H9 (cell line): ENCODE measurements around the gene RIPK4. TPM values are rescaled to one million over a fixed set of nuclear protein-coding genes. Genes with fewer than 3 reads are reported as not detected.

Experiments
- DNase-seq: peaks from one replicate; pipeline ENCODE4 v3.0.0-alpha.2; 2017
- H2AFZ ChIP-seq: one replicate; pipeline ENCODE4 v1.6.1; 2013; ENCODE audit warnings: mild to moderate bottlenecking, low read length, control low read depth, moderate library complexity
- H2AK5ac ChIP-seq: 2 replicates; pipeline ENCODE4 v1.6.1; 2013; ENCODE audit warnings: low read length, control low read depth, mixed read lengths; ENCODE audit not compliant: insufficient read length
- H2BK120ac ChIP-seq: one replicate; pipeline ENCODE4 v1.6.1; 2013; ENCODE audit warnings: low read depth, mild to moderate bottlenecking, low read length, control low read depth, inconsistent platforms; ENCODE audit not compliant: poor library complexity, severe bottlenecking
- H2BK12ac ChIP-seq: 2 replicates; pipeline ENCODE4 v1.6.1; 2013; ENCODE audit warnings: low read length, control low read depth, mixed read lengths, low read depth; ENCODE audit not compliant: insufficient read length
- H2BK15ac ChIP-seq: 2 replicates; pipeline ENCODE4 v1.6.1; 2013; ENCODE audit warnings: low read depth, low read length, control low read depth
- H2BK20ac ChIP-seq: one replicate; pipeline ENCODE4 v1.6.1; 2013; ENCODE audit warnings: low read depth, mild to moderate bottlenecking, low read length, control low read depth, inconsistent platforms; ENCODE audit not compliant: poor library complexity, severe bottlenecking
- H2BK5ac ChIP-seq: 2 replicates; pipeline ENCODE4 v1.6.1; 2013; ENCODE audit warnings: low read length, control low read depth, mixed read lengths; ENCODE audit not compliant: insufficient read length
- H3K14ac ChIP-seq: 2 replicates; pipeline ENCODE4 v1.6.1; 2013; ENCODE audit warnings: low read length, control low read depth; ENCODE audit not compliant: insufficient read depth
- H3K18ac ChIP-seq: 2 replicates; pipeline ENCODE4 v1.6.1; 2013; ENCODE audit warnings: low read depth, mild to moderate bottlenecking, mixed read lengths, low read length, control low read depth; ENCODE audit not compliant: insufficient read length
- H3K23ac ChIP-seq: 2 replicates; pipeline ENCODE4 v1.6.1; 2013; ENCODE audit warnings: low read length, control low read depth, mixed read lengths, low read depth; ENCODE audit not compliant: insufficient read length
- H3K23me2 ChIP-seq: 2 replicates; pipeline ENCODE4 v1.6.1; 2013; ENCODE audit warnings: low read depth, mild to moderate bottlenecking, mixed read lengths, low read length, control low read depth; ENCODE audit not compliant: insufficient read length, poor library complexity, severe bottlenecking
- H3K27ac ChIP-seq: 2 replicates; pipeline ENCODE4 v1.5.1; 2013; ENCODE audit warnings: low read length, control low read depth, mixed read lengths, low read depth; ENCODE audit not compliant: insufficient read length
- H3K27me3 ChIP-seq: 2 replicates; pipeline ENCODE4 v1.6.1; 2013; ENCODE audit warnings: low read length, control low read depth, inconsistent platforms; ENCODE audit not compliant: insufficient read depth
- H3K4ac ChIP-seq: 2 replicates; pipeline ENCODE4 v1.6.1; 2013; ENCODE audit warnings: low read depth, mild to moderate bottlenecking, control low read depth, inconsistent platforms, low read length, moderate library complexity
- H3K4me1 ChIP-seq: 2 replicates; pipeline ENCODE4 v1.6.1; 2013; ENCODE audit warnings: low read length, control low read depth, inconsistent platforms; ENCODE audit not compliant: insufficient read depth
- H3K4me2 ChIP-seq: 2 replicates; pipeline ENCODE4 v1.6.1; 2013; ENCODE audit warnings: low read length, control low read depth, mixed read lengths; ENCODE audit not compliant: insufficient read length, insufficient read depth
- H3K56ac ChIP-seq: 2 replicates; pipeline ENCODE4 v1.6.1; 2013; ENCODE audit warnings: low read depth, mild to moderate bottlenecking, mixed read lengths, low read length, control low read depth; ENCODE audit not compliant: insufficient read length
- H3K79me1 ChIP-seq: 2 replicates; pipeline ENCODE4 v1.6.1; 2013; ENCODE audit warnings: low read depth, mild to moderate bottlenecking, moderate library complexity, low read length, control low read depth, inconsistent platforms; ENCODE audit not compliant: insufficient read depth, poor library complexity, severe bottlenecking
- H3K79me2 ChIP-seq: 2 replicates; pipeline ENCODE4 v1.6.1; 2013; ENCODE audit warnings: low read length, control low read depth, inconsistent platforms; ENCODE audit not compliant: insufficient read depth
- H3K9ac ChIP-seq: 2 replicates; pipeline ENCODE4 v1.6.1; 2013; ENCODE audit warnings: low read length, control low read depth, mixed read lengths; ENCODE audit not compliant: insufficient read length; ENCODE audit errors: extremely low read depth
- H3K9me3 ChIP-seq: one replicate; pipeline ENCODE4 v1.6.1; 2013; ENCODE audit warnings: low read depth, low read length, inconsistent platforms; ENCODE audit not compliant: control insufficient read depth
- H3T11ph ChIP-seq: one replicate; pipeline ENCODE4 v1.6.1; 2013; ENCODE audit warnings: mild to moderate bottlenecking, low read length, control low read depth, inconsistent platforms
- H4K20me1 ChIP-seq: one replicate; pipeline ENCODE4 v1.6.1; 2013; ENCODE audit not compliant: control insufficient read depth, insufficient read length, insufficient read depth
- H4K5ac ChIP-seq: 2 replicates; pipeline ENCODE4 v1.6.1; 2013; ENCODE audit warnings: low read depth, mild to moderate bottlenecking, mixed read lengths, low read length, control low read depth; ENCODE audit not compliant: insufficient read length
- H4K8ac ChIP-seq: replicated peaks from 2 replicates; pipeline ENCODE4 v1.6.1; 2013; ENCODE audit warnings: low read length, control low read depth, mixed read lengths, low read depth; ENCODE audit not compliant: insufficient read length
- H4K91ac ChIP-seq: 2 replicates; pipeline ENCODE4 v1.6.1; 2013; ENCODE audit warnings: low read depth, mild to moderate bottlenecking, moderate library complexity, mixed read lengths, low read length, control low read depth; ENCODE audit not compliant: insufficient read length
- H3K27ac Mint-ChIP-seq, 3 experiments: 2 replicates in 2 of 3; 3 replicates in 1 of 3; pipeline ENCODE4 v1.8.0; 2020 to 2021; ENCODE audit warnings: mixed read lengths in 3 of 3, mild to moderate bottlenecking in 1 of 3, moderate library complexity in 1 of 3
- H3K27me3 Mint-ChIP-seq: 2 replicates; pipeline ENCODE4 v1.8.0; 2021; ENCODE audit warnings: low read depth, mild to moderate bottlenecking, moderate library complexity, mixed read lengths
- H3K36me3 Mint-ChIP-seq, 3 experiments: 2 replicates in 2 of 3; 3 replicates in 1 of 3; pipeline ENCODE4 v1.8.0; 2020 to 2021; ENCODE audit warnings: low read depth in 3 of 3, mixed read lengths in 3 of 3; ENCODE audit not compliant: insufficient read depth in 1 of 3
- H3K4me1 Mint-ChIP-seq, 2 experiments: 2 replicates each; pipeline ENCODE4 v1.8.0; 2020; ENCODE audit warnings: mixed read lengths in 2 of 2
- H3K4me3 Mint-ChIP-seq, 2 experiments: 2 replicates in 1 of 2; 3 replicates in 1 of 2; pipeline ENCODE4 v1.8.0; 2020 to 2021; ENCODE audit warnings: mild to moderate bottlenecking in 2 of 2, mixed read lengths in 2 of 2, moderate library complexity in 1 of 2
- H3K9me3 Mint-ChIP-seq, 2 experiments: 2 replicates in 1 of 2; 3 replicates in 1 of 2; pipeline ENCODE4 v1.8.0; 2020; ENCODE audit warnings: mild to moderate bottlenecking in 2 of 2, mixed read lengths in 2 of 2, moderate library complexity in 1 of 2
- WGBS: extraction: QIAGEN DNeasy Blood & Tissue Kit; methylation state at CpG from one replicate; pipeline ENCODE4 v1.1.7; 2013; ENCODE audit warnings: missing lambda C conversion rate, low lambda C conversion rate, mixed read lengths; ENCODE audit not compliant: insufficient read length; ENCODE audit errors: extremely low coverage; 5-methylcytosine and 5-hydroxymethylcytosine counted together
- total RNA-seq: library from RNA; stranded (reverse); gene quantifications from 2 replicates; pipeline ENCODE4 v1.2.1, GENCODE V29; 2021
- TF ChIP-seq, protein P1 (sequence below): fragments of 200-600 bp; sonication (generic); conservative IDR thresholded peaks from 3 replicates; pipeline ENCODE4 v1.8.0; 2021; ENCODE audit warnings: antibody characterized with exemption, mild to moderate bottlenecking

RIPK4 gene
- total RNA-seq, 1 experiment from 2014 or later: 2.9 TPM

DNA sequence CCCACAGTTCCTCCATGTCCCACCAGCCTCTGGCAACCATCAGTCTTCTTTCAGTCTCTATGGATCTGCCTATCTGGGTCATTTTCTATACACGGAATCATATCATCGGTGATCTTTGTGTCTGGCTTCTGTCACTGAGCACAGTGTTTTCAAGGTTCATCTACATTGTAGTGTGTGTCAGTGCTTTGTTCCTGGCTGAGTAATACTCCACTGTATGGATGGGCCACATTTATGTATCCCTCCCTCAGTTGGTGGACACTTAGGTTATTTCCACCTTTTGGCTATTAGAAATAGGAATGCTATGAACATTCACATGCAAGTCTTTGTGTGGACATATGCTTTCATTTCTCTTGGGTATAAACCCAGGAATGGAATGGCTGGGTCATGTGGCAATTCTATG is 46.6 kb downstream of the RIPK4 start:
- H3K27ac ChIP-seq: no peak overlapping the region
- H4K5ac ChIP-seq: no peak overlapping the region
- no peak overlapping the region for H3K4me2 ChIP-seq
- no peak overlapping the region for H2BK12ac ChIP-seq
- no peak overlapping the region for H3K4ac ChIP-seq
- H2BK15ac ChIP-seq: no peak overlapping the region
- Mint-ChIP-seq H3K27me3 (peaks cover 3% of the 10 kb centered on the region), H3K36me3 (no peaks in the 10 kb centered on the region), H3K4me3 (no peak overlapping the region), H3K4me1 (peaks cover 25 to 35% of the 10 kb centered on the region in 2 experiments), H3K27ac (no peak overlapping the region), H3K9me3 (peaks cover 0 to 3% of the 10 kb centered on the region in 2 experiments; a peak in 2 of 5 replicates)
- H4K8ac ChIP-seq: no peak overlapping the region
- no peak overlapping the region for H3K23ac ChIP-seq
- no CpG with 5 or more reads among the region's 2 CpGs for WGBS
- peaks cover 1% of the 10 kb centered on the region for H3K27me3 ChIP-seq
- no peak overlapping the region for H3K56ac ChIP-seq
- no peak overlapping the region for H3K18ac ChIP-seq
- no peak overlapping the region for H2AFZ ChIP-seq
- H3K9ac ChIP-seq: no peak overlapping the region
- no peak for DNase-seq
- no peak overlapping the region for H4K91ac ChIP-seq
- H3T11ph ChIP-seq: no peak overlapping the region
- no peaks in the 10 kb centered on the region for H3K4me1 ChIP-seq
- H2AK5ac ChIP-seq: no peak overlapping the region
- no peak overlapping the region for H2BK5ac ChIP-seq
- TF ChIP-seq, protein P1, sequence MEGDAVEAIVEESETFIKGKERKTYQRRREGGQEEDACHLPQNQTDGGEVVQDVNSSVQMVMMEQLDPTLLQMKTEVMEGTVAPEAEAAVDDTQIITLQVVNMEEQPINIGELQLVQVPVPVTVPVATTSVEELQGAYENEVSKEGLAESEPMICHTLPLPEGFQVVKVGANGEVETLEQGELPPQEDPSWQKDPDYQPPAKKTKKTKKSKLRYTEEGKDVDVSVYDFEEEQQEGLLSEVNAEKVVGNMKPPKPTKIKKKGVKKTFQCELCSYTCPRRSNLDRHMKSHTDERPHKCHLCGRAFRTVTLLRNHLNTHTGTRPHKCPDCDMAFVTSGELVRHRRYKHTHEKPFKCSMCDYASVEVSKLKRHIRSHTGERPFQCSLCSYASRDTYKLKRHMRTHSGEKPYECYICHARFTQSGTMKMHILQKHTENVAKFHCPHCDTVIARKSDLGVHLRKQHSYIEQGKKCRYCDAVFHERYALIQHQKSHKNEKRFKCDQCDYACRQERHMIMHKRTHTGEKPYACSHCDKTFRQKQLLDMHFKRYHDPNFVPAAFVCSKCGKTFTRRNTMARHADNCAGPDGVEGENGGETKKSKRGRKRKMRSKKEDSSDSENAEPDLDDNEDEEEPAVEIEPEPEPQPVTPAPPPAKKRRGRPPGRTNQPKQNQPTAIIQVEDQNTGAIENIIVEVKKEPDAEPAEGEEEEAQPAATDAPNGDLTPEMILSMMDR: no peak
- no peaks in the 10 kb centered on the region for H3K9me3 ChIP-seq
- no peaks in the 10 kb centered on the region for H3K23me2 ChIP-seq
- H3K14ac ChIP-seq: no peak overlapping the region
- H2BK120ac ChIP-seq: no peak overlapping the region
- no peaks in the 10 kb centered on the region for H3K79me1 ChIP-seq
- no peak overlapping the region for H2BK20ac ChIP-seq
- peaks cover 2% of the 10 kb centered on the region for H4K20me1 ChIP-seq
- no peaks in the 10 kb centered on the region for H3K79me2 ChIP-seq
